GM18873 (cell line): Measurements from ENCODE around the gene PACS1.

ENCODE experiments used
- ATAC-seq: cut with Tn5 transposase; IDR thresholded peaks from one replicate; pipeline ENCODE4 v1.9.1; 2021; ENCODE audit warnings: mild to moderate bottlenecking, moderate library complexity, moderate number of reproducible peaks; ENCODE audit not compliant: unreplicated experiment, low FRiP score

Gene PACS1

DNA sequence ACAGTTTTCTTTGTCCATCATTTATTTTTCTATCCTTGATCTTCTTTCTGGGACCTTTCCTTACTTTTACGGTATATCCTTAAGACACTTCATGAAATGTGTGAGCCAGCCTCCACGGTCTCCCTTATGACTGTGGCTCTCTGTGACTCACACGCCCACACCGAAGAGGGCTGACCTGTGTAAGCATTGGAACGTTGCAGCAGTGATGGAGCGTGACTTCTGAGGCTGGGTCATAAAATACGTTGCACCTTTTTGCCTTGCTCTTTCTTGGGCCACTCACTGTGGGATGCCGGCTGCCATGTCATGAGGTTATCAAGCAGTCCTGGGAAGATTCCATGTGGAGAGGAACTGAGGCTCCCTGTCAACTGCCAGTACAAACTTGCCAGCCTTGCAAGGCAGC, 102.1 kb downstream of the PACS1 start:
- no peak for ATAC-seq

DNA sequence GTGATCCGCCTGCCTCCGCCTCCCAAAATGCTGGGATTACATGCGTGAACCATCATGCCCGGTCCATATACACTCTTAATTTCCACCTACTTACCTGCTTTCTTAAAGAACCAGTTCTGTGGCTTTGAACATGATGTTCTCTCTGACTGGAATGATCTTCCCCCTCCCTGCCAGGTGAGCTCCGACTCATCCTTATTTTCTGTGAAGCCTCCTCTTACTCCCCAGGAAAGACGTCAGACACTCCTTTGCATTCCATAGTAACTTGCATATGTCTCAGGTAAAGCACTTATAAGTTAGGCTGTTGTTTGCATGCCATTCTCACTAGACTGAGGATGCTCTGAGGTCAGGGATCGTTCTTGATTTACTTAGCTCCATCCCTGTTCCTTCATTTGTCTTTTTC, 106.6 kb downstream of the PACS1 start:
- ATAC-seq = no peak

DNA sequence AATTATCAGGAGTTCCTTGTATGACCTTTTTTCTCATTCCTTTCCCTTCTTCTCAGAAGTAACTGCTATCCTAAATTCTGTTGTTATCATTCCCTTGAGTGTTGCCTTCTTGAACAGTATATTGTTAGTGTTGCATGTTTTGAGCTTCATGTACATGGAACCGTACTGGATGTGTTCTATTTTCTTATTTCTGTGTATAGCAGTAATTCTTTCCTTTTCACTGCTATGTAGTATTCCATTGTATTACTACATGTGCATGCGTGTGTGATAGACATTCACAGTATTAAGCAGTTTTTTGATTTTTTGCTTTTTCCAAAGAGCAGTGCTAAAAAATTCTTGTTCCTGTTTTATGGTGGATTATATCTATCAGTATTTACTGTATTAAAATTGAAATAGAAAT, 108.1 kb downstream of the PACS1 start:
- ATAC-seq = no peak

DNA sequence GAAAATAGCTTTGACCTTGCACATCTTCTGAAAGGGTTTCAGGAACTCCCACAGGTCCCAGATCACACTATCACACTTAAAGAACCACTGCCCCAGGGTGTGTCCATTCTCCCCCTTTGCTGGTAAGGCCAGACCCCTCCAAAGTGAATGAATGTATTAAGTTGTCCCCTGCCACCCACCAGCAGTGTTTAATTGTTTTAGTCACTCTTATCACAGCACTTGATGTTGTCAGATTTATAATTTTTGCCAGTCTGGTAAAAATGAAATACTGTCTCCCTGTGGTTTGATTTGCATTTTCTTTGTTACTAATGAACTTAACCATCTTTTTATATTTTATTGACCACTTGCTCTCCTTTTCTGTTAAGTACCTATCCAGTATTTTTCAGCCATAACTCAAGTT, 108.8 kb downstream of the PACS1 start:
- ATAC-seq = no peak

DNA sequence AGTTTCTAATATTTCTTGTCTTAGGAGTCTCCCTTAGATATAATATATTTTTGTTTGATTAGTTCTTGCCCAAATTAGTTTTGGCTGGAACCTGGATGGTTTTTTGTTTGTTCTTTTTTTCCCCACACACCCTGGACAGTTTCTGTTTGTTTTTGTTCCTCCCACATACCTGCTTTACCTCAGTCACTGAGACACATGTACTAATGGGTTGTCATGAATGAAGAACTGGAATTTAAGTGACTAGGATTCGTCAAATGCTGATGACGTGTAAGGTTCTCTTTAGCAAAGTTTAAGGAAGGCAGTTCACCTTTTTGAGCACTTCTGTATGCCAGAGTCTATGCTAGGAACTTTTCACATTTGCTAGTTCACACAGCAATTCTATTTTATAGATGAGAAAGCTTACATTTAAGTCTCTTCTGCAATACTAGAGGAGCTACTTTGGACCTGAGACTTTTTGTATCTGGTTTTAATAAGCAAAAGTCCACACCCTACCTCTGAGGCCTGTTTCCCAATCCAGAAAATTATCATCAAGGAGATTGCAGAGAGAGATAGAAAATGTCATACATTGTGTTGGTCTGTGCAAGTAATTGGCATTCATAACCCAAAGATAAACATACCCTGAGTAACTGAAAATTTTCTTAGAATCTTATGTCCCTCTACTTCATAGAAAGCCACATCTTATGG, 111.7 kb downstream of the PACS1 start:
- no peak for ATAC-seq

DNA sequence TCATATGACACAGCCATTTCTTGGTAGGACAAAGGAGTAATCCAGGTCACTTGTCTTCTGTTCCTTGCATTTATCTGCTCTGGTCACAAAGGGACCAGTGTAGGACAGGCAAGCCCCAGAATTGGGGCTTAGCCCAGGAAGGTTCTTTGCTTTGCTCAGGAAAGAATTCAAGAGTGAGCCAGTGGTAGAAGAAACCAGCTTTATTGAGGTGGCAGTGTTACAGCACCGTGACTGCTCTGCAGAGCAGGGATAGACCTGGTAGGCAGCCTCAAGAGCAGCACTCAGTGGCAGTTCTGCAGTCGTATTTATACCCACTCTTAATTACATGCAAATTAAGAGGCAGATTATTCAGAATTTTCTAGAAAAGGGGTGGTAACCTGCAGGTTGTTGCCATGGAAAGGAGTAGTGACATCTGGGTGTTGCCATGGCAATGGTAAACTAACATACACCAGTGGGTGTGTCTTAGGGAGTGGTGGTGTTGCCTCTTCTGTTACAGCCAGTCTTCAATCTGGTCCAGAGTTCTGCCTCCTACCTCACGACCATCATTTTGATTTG, 113.5 kb downstream of the PACS1 start:
- ATAC-seq = no peak

DNA sequence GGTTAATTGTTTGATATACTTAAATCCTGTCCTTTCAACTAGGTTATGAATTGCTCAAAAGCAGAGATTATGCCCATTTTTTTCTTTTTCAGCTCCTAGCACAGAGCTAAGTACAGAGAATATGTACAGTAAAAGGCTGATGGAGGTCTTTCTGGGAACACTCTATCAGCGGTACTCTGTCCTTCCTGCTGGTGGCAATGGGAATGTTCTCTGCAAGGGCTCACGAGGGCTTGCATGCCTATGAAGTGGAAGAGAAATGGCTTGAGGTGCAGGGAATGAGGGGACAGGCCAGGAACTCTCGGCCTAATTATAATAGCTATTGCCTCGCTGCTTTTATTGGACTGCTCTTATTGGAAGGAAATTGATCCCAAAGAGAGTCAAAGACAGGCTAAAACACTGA, 114.7 kb downstream of the PACS1 start:
- no peak for ATAC-seq

DNA sequence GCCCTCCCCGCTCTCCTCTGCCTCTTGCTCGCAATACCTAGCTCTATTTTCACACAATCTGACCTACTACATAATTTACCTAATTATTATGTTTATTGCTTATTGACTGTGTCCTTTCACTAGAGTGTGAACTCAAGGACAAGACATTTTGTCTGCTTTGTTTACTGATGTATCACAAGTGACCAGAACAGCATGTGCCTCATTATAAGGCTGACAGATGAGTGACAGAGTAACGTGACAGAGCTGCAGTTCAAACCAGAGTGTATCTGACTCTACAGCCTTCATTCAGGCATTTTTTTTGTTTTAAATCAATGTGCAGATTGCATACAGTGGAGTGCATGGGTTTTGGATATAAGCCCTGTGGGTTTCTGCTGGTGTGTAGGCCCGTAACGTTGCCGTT, 116.4 kb downstream of the PACS1 start:
- ATAC-seq = no peak

DNA sequence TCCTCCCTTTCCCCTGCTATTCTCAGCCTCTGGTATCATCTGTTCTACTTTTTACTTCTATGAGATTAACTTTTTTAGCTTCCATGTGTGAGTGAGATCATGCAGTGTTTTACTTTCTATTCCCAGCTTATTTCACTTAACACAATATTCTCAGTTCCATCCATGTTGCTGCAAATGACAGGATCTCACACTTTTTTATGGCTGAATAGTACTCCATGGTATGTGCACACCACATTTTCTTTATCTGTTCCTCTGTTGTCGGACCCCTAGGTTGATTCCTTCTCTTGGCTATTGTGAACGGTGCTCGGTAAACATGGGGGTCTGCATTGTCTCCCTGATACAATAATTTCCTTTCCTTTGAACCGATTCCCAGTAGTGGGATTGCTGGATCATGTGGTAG, 117.4 kb downstream of the PACS1 start:
- no peak for ATAC-seq

DNA sequence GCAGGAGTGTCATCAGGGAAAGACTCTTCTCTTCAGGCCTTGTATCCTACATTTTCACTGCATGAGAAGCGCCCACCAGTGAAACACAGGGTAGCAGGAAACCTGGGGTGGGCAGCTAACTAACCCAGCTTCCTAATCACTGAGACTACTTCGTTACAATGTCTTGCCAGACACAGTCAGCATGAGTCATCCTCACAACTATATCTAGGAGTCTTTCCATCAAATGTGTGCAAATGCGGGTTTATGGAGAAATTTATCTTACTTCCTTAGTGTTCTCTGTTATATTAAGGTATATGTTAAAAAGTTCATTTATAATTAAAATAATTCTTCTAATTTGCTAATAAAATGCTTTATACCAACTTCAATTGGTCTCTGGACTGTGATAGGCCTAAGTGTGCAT, 118.5 kb downstream of the PACS1 start:
- no peak for ATAC-seq

DNA sequence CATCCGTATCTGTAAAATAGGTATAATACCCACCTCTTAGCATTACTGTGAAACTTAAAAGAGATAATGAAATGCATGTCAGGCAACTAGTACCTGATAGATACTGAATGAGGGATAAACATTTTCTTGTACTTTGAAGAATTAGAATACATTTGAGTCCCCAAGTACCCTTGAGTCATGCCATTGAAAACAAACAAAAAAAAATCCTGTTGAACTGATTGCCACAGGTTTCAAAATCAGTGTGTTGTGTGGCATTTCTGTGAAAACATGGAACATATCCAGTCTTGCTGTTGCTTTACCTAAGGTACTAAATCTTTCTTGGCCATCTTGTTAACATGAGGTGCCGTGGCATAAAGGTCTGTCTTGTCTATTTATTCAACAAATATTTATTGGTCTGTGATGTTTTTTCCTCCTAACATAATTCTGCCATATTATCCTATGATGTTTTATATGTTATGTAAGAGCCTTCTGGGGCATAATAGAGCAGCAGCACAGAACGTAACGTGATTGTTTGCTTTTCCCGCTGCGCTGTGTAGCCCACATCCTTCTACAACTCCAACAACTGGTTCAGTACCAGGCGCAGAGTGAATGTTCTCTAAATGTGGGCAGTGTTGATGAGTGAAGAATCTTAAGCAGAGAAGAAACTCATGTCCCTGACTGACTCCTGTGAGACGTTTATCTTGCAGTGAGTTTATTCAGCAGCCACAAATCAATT, 119.1 kb downstream of the PACS1 start:
- no peak for ATAC-seq

DNA sequence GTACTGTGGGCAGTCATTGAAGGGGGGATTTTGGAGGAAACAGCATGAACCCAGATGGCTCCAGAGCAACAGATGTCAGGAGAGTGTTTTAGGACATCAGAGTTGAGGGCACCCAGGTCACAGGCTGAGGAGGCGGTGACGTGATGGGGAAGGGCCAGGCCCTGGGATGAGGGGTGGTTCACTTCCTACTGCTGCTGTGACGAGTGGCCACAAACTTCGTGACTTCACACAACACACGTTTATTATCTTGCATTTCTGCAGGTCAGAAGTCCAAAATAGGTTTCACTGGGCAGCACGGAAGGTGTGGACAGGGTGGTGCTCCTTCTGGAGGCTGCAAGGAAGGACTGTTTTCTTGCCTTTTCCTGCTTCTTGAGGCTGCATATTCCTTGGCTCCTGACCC, 120.7 kb downstream of the PACS1 start:
- no peak for ATAC-seq

DNA sequence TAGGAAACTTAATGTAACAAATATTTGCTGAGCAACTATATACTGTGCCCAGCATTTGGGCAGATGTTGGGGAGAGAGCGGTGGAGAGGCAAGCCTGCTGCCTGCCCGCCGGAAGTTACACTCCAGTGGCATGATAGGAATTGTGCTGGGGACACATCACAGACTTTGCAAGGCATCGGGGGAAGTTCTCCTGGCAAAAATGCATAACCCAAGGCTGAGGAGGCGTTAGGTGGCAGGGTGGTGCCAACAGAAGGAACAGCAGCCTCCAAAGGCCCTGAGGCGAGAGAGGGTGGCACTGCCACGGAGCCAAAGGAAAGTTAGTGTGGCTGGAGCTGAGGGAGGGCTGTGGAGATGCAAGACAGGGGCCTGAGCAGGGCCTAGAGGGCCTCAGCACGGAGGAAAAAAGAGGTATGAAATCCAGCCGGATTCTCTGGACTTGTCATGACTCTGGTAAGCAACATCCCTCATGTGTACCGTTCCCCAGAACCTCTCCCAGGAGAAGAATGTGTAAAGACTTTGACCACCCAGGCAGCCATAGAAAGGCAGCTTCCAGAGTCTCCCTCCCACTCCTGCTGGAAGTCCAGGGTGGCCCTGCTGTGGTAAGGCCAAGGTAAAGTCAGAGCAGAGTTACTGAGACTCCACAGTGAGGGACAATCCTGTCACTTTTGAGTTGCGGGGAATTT, 122.2 kb downstream of the PACS1 start:
- no peak for ATAC-seq

DNA sequence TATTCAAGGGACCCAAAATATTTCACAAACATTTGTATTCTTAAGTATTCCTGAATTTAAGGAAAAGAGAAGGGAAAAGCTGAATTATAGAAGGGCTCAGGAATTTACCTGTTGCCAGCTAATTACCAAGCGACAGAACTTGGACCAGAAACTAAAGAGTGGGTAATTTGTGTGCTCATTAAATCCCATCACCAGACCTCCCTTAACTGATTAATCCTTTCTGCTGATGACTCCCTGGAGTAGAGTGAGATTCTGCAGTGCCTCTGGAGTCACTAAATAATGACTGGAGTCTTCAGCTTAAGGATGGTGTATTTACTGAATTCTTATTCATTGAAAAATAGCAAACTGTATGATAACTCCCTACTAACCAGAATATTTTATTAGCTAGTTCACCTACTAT, 124.3 kb downstream of the PACS1 start:
- no peak for ATAC-seq

DNA sequence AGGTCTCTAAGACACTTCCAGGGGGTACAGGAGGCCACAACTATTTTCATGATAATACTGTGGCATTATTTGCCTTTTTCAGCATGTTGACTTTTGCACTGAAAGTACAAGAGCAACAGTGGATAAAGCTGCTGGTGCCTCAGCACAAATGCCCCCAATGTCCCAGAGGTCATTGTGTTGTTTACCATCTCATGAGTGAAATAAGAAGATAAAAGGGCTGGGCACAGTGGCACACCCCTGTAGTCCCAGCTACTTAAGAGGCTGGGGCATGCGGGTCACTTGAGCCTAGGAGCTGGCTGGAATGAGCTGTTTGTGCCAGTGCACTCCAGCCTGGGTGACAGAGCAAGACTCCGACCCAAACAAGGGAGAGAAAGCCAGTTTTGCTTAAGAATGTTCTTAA, 125.8 kb downstream of the PACS1 start:
- no peak for ATAC-seq

DNA sequence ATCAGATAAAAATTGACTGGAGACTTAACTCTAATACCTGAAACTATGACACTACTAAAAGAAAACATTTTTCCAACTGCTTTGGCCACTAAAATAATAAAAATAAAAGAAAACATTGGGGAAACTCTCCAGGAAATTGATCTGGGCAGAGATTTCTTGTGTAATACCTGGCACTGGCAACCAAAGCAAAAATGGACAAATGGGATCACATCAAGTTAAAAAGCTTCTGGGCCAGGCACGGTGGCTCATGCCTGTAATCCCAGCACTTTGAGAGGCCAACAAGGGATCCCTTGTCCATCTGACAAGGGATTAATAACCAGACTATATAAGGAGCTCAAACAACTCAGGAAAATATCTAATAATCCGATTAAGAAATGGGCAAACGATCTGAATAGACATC, 133.8 kb downstream of the PACS1 start:
- no peak for ATAC-seq

DNA sequence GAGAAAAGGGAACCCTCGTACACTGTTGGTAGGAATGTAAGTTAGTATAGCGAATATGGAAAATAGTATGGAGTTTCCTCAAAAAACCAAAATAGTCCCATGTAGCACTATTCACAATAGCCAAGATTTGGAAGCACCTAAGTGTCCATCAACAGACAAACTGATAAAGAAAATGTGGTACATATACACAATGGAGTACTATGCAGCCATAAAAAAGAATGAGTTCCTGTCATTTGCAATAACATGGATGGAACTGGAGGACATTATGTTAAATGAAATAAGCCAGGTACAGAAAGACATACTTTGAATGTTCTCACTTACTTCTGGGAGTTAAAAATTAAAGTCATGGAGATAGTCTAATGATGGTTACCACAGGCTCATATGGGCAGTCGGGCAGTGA, 134.3 kb downstream of the PACS1 start:
- no peak for ATAC-seq

DNA sequence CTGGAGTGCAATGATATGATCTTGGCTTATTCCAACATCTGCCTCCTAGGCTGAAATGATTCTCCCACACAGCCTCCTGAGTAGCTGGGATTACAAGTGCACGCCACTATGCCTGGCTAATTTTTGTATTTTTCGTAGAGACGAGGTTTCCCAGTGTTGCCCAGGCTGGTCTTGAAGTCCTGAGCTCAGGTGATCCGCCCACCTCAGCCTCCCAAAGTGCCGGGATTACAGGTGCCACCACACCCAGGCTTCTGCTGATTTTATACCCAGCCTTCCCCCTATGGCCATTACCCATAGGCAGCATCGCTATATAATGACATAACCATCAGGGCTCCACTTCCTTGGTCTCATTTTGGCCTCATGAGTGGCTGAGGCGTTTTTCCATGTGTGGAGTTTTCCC, 137.7 kb downstream of the PACS1 start:
- no peak for ATAC-seq

DNA sequence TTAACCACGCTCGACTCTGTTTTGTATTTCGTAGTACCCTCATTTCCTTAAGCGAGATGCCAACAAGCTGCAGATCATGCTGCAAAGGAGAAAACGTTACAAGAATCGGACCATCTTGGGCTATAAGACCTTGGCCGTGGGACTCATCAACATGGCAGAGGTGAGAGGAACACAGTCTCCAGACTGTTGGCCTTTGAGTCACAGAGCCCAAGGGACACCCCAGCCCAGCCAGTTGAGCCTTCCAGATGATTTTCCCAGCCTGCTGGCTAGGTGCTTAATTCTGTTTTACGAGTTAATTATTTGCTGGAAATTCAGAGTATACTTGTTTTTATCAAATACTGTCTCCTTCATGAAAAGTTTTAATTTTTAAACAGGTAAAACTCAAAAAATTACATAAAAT, 141.0 kb downstream of the PACS1 start:
- no peak for ATAC-seq

DNA sequence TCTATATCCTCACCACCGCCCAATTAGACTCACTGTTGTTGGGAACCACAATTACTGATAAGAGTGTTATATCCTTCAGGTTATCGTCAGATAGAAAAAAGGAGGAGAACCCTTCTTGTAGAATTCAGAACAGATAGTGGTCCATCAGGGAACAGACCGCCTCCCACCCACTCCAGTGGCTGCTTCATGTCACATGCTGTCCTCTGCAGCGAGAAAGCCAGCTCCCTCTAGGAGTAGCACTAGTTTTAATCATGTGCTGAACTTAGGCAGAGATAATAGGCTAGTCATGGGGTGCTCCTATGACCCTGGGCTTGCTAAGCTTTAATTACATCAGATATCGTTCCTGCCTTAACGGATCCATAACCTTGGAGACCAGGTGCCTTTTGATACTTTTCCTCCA, 146.8 kb downstream of the PACS1 start:
- no peak for ATAC-seq

DNA sequence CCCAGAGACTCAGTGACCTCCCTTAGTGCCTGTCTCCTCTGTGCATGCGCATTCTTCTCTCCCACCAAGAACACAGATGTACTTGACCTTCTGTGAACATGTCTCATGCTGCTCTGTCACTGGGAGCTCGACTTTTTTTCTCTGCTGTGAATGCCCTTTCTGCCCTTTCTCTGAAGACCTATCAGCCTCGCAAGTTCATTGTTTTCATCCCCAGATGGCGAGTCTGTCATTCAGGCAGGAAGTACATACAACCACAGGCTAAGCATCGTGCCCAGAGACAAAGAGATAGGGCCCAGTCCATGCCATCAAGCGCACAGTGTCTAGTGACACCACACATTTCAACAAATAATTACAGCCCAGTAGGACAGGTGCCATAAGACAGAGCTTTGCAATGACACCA, 148.0 kb downstream of the PACS1 start:
- no peak for ATAC-seq
